IMR-90 (cell line): ENCODE data around the gene B3GLCT. TPM values are rescaled to one million over a fixed set of nuclear protein-coding genes. Genes with fewer than 3 reads are reported as not detected.
A peak's percentile ranks its signal among the peaks of the same experiment; 100 is the strongest.

Source experiments
- ATAC-seq: fragments of 200-7000 bp; cut with Tn5 transposase; 2 replicates; pipeline ENCODE4 v1.9.1; 2020; ENCODE audit warnings: low read depth, mild to moderate bottlenecking, moderate library complexity
- BruUV-seq: library from RNA; stranded (reverse); fragments of 400-500 nt; replicated peaks from 2 replicates; lab custom pipeline; 2021; lab: Mats Ljungman, UMichigan
- CTCF ChIA-PET: fragments of 300-600 bp; formaldehyde crosslinking; extraction: SDS; loops from one replicate; lab custom pipeline; 2021; ENCODE audit warnings: antibody characterized with exemption; lab: Yijun Ruan, JAX
- POLR2A ChIA-PET: fragments of 300-600 bp; sonication (Branson Sonifier 250); formaldehyde crosslinking; loops from one replicate; lab custom pipeline; 2022; ENCODE audit warnings: antibody characterized with exemption; ENCODE audit not compliant: unreplicated experiment; lab: Charles Lee
- DNase-seq: peaks from one replicate; pipeline ENCODE4 v3.0.0; 2013
- H2AFZ ChIP-seq: replicated peaks from 2 replicates; pipeline ENCODE3; 2013; ENCODE audit warnings: low read length, mild to moderate bottlenecking; ENCODE audit not compliant: poor library complexity
- H2AK5ac ChIP-seq: 2 replicates; pipeline ENCODE4 v1.6.1; 2013; ENCODE audit warnings: low read depth, low read length, inconsistent platforms
- H2AK9ac ChIP-seq: replicated peaks from 2 replicates; pipeline ENCODE3; 2013; ENCODE audit warnings: mild to moderate bottlenecking, low read depth, low read length, moderate library complexity; ENCODE audit not compliant: poor library complexity
- H2BK120ac ChIP-seq: 2 replicates; pipeline ENCODE4 v1.6.1; 2013; ENCODE audit warnings: low read depth, low read length, inconsistent platforms
- H2BK15ac ChIP-seq: 3 replicates; pipeline ENCODE4 v1.6.1; 2013; ENCODE audit warnings: low read depth, low read length, inconsistent platforms
- H2BK20ac ChIP-seq: 2 replicates; pipeline ENCODE4 v1.6.1; 2013; ENCODE audit warnings: low read depth, mild to moderate bottlenecking, inconsistent platforms, low read length, moderate library complexity
- H2BK5ac ChIP-seq: 2 replicates; pipeline ENCODE4 v1.6.1; 2013; ENCODE audit warnings: mild to moderate bottlenecking, low read depth, low read length, inconsistent platforms; ENCODE audit not compliant: poor library complexity, severe bottlenecking
- H3K14ac ChIP-seq: replicated peaks from 2 replicates; pipeline ENCODE4 v1.6.1; 2013; ENCODE audit warnings: low read depth, low read length, inconsistent platforms
- H3K18ac ChIP-seq: 2 replicates; pipeline ENCODE4 v1.6.1; 2013; ENCODE audit warnings: low read depth, low read length, control low read depth
- H3K23ac ChIP-seq: 2 replicates; pipeline ENCODE4 v1.6.1; 2013; ENCODE audit warnings: low read depth, low read length, inconsistent platforms
- H3K27ac ChIP-seq: 2 replicates; pipeline ENCODE4 v1.5.1; 2013; ENCODE audit warnings: mild to moderate bottlenecking, control low read depth, low read length; ENCODE audit not compliant: insufficient read depth
- H3K27me3 ChIP-seq: 2 replicates; pipeline ENCODE4 v1.6.1; 2013; ENCODE audit warnings: low read length; ENCODE audit not compliant: control insufficient read depth, insufficient read depth
- H3K36me3 ChIP-seq: 2 replicates; pipeline ENCODE4 v1.6.1; 2013; ENCODE audit warnings: low read length, mixed read lengths; ENCODE audit not compliant: control insufficient read depth, insufficient read depth
- H3K4ac ChIP-seq: 2 replicates; pipeline ENCODE4 v1.6.1; 2013; ENCODE audit warnings: low read depth, low read length, inconsistent platforms
- H3K4me1 ChIP-seq: 2 replicates; pipeline ENCODE4 v1.6.1; 2013; ENCODE audit warnings: low read length, mixed read lengths; ENCODE audit not compliant: control insufficient read depth, insufficient read depth
- H3K4me2 ChIP-seq: 2 replicates; pipeline ENCODE4 v1.6.1; 2013; ENCODE audit warnings: low read depth, mild to moderate bottlenecking, control low read depth, low read length, moderate library complexity
- H3K4me3 ChIP-seq: 2 replicates; pipeline ENCODE4 v1.5.1; 2013; ENCODE audit warnings: low read depth, mild to moderate bottlenecking, control low read depth, low read length, moderate library complexity; ENCODE audit not compliant: insufficient read depth
- H3K56ac ChIP-seq: 2 replicates; pipeline ENCODE4 v1.6.1; 2013; ENCODE audit warnings: low read length, inconsistent platforms; ENCODE audit not compliant: insufficient read depth; ENCODE audit errors: extremely low read depth
- H3K79me1 ChIP-seq, 2 experiments: 2 replicates each; pipeline ENCODE4 v1.6.1; 2013; ENCODE audit warnings: low read length in 2 of 2, inconsistent platforms in 1 of 2, low read depth in 1 of 2
- H3K9ac ChIP-seq: 2 replicates; pipeline ENCODE4 v1.6.1; 2013; ENCODE audit warnings: low read depth, low read length, control low read depth
- H3K9me1 ChIP-seq: 2 replicates; pipeline ENCODE4 v1.6.1; 2013; ENCODE audit warnings: low read length, inconsistent platforms; ENCODE audit not compliant: insufficient read depth
- H3K9me3 ChIP-seq: 2 replicates; pipeline ENCODE4 v1.6.1; 2013; ENCODE audit warnings: low read length; ENCODE audit not compliant: control insufficient read depth, insufficient read depth
- H4K20me1 ChIP-seq: 2 replicates; pipeline ENCODE4 v1.6.1; 2013; ENCODE audit warnings: low read length, inconsistent platforms; ENCODE audit not compliant: insufficient read depth
- H4K5ac ChIP-seq: 2 replicates; pipeline ENCODE4 v1.6.1; 2013; ENCODE audit warnings: mild to moderate bottlenecking, low read depth, low read length, control low read depth
- H4K8ac ChIP-seq, 2 experiments: 2 replicates each; pipeline ENCODE4 v1.6.1; 2013; ENCODE audit warnings: low read depth in 2 of 2, low read length in 2 of 2, control low read depth in 1 of 2, inconsistent platforms in 1 of 2
- H4K91ac ChIP-seq: 2 replicates; pipeline ENCODE4 v1.6.1; 2013; ENCODE audit warnings: low read depth, low read length, inconsistent platforms; ENCODE audit not compliant: insufficient read depth
- BHLHE40 ChIP-seq: fragments of 150-350 bp; IDR thresholded peaks from 2 replicates; pipeline ENCODE4 v1.6.1; 2016; ENCODE audit warnings: mild to moderate bottlenecking, low read depth, low read length
- CEBPB ChIP-seq: IDR thresholded peaks from 2 replicates; pipeline ENCODE4 v1.6.1; 2012; ENCODE audit warnings: low read depth, low read length, improper control_type of control experiment
- CHD1 ChIP-seq: IDR thresholded peaks from 2 replicates; pipeline ENCODE4 v1.6.1; 2012; ENCODE audit warnings: low read depth, low read length, improper control_type of control experiment
- CTCF ChIP-seq: conservative IDR thresholded peaks from 2 replicates; pipeline ENCODE4 v1.5.1; 2012; ENCODE audit warnings: mild to moderate bottlenecking, low read depth, low read length, improper control_type of control experiment
- FOS ChIP-seq: fragments of 150-350 bp; IDR thresholded peaks from 2 replicates; pipeline ENCODE4 v1.6.1; 2016; ENCODE audit warnings: low read depth, low read length
- MAFK ChIP-seq: IDR thresholded peaks from 2 replicates; pipeline ENCODE4 v1.6.1; 2012; ENCODE audit warnings: low read depth, low read length, improper control_type of control experiment
- MAZ ChIP-seq: IDR thresholded peaks from 2 replicates; pipeline ENCODE4 v1.6.1; 2012; ENCODE audit warnings: low read depth, mild to moderate bottlenecking, low read length, improper control_type of control experiment, moderate library complexity, borderline replicate concordance
- MXI1 ChIP-seq: IDR thresholded peaks from 2 replicates; pipeline ENCODE4 v1.6.1; 2012; ENCODE audit warnings: low read depth, mild to moderate bottlenecking, low read length, moderate library complexity, borderline replicate concordance
- POLR2A ChIP-seq: IDR thresholded peaks from 2 replicates; pipeline ENCODE4 v1.6.1; 2012; ENCODE audit warnings: mild to moderate bottlenecking, low read depth, low read length
- SMC3 ChIP-seq: fragments of 150-350 bp; IDR thresholded peaks from 2 replicates; pipeline ENCODE4 v1.6.1; 2016; ENCODE audit warnings: low read depth, mild to moderate bottlenecking, antibody characterized with exemption, low read length, moderate library complexity
- WGBS, 2 experiments: methylation state at CpG; one replicate each; pipeline versions ENCODE4 v1.1.5 to v1.1.7; 2013; ENCODE audit warnings: missing lambda C conversion rate in 2 of 2; ENCODE audit not compliant: insufficient read length in 1 of 2; ENCODE audit errors: extremely low coverage in 2 of 2; 5-methylcytosine and 5-hydroxymethylcytosine counted together
- dilution Hi-C: fragments of 300-500 bp; cut with HindIII; formaldehyde crosslinking; loops from one replicate; pipeline ENCODE4 v1.14.3; 2018; ENCODE audit warnings: low sequenced_read_pairs; ENCODE audit not compliant: unreplicated experiment
- in situ Hi-C: fragments of 300-500 bp; cut with MboI; formaldehyde crosslinking; loops from 3 replicates; pipeline ENCODE4 v1.14.3; 2019; ENCODE audit warnings: low sequenced_read_pairs, inconsistent platforms, mixed read lengths
- intact Hi-C: fragments of 100-400 bp; cut with micrococcal nuclease; formaldehyde crosslinking; loops from 2 replicates; pipeline ENCODE4 v1.10.0; 2022
- polyA plus RNA-seq, 3 experiments: library from polyadenylated mRNA; depleted of rRNA; stranded (reverse); fragments of >200 nt; gene quantifications; 2 replicates each; pipeline ENCODE4 v1.2.3, GENCODE V29; 2012; ENCODE audit warnings: low replicate concordance in 1 of 3
- total RNA-seq: library from RNA; depleted of rRNA; stranded (reverse); fragments of >200 nt; gene quantifications from 2 replicates; pipeline ENCODE4 v1.2.3, GENCODE V29; 2012
- TF ChIP-seq, protein P1 (sequence below): fragments of 150-350 bp; IDR thresholded peaks from 2 replicates; pipeline ENCODE4 v1.6.1; 2016; ENCODE audit warnings: low read depth, mild to moderate bottlenecking, low read length, moderate library complexity, borderline replicate concordance

The B3GLCT gene
- total and polyA plus RNA-seq, 2 of the 4 experiments (the other 2 are of a cell fraction) = 2.0 to 4.5 TPM

- WGBS, 2 experiments = no CpG with 5 or more reads among the region's 1 CpG
- no TSS peak for BruUV-seq
- Histone ChIP-seq H3K4ac (no peak overlapping the region), H3K4me1 (peaks cover 1% of the 10 kb centered on the region; the same call in 1 of the 2 replicates), H4K91ac (no peak overlapping the region), H3K36me3 (no peaks in the 10 kb centered on the region), H2BK120ac (no peak overlapping the region), H3K56ac (no peak overlapping the region), H3K23ac (no peak overlapping the region), H3K27me3 (no peaks in the 10 kb centered on the region), H4K20me1 (no peaks in the 10 kb centered on the region), H2AK5ac (no peak overlapping the region), H3K4me2 (no peak overlapping the region), H3K9me1 (no peaks in the 10 kb centered on the region), H4K8ac (no peak overlapping the region), H3K9ac (no peak overlapping the region), H3K9me3 (no peaks in the 10 kb centered on the region), H3K27ac (no peak overlapping the region), H2BK20ac (no peak overlapping the region), H2BK5ac (no peak overlapping the region), H3K79me1 (peaks cover 0 to 10% of the 10 kb centered on the region in 2 experiments; a peak in 2 of 4 replicates), H2AK9ac (no peak overlapping the region), H3K14ac (no peak overlapping the region), H3K4me3 (no peak overlapping the region), H4K5ac (no peak overlapping the region), H2BK15ac (no peak overlapping the region), H2AFZ (no peak overlapping the region), H3K18ac (no peak overlapping the region)
- DNase-seq (no peak), ATAC-seq (0 out of 2 replicates have a peak, but pooled peaks have one; percentile 21)
- POLR2A ChIA-PET = no interaction called here
- CTCF ChIA-PET = no interaction called here
- intact Hi-C loops = no loop called here
- dilution Hi-C loops = no loop called here
- TF ChIP-seq, protein P1, sequence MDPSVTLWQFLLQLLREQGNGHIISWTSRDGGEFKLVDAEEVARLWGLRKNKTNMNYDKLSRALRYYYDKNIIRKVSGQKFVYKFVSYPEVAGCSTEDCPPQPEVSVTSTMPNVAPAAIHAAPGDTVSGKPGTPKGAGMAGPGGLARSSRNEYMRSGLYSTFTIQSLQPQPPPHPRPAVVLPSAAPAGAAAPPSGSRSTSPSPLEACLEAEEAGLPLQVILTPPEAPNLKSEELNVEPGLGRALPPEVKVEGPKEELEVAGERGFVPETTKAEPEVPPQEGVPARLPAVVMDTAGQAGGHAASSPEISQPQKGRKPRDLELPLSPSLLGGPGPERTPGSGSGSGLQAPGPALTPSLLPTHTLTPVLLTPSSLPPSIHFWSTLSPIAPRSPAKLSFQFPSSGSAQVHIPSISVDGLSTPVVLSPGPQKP = no peak
- TF ChIP-seq MAFK = no peak
- TF ChIP-seq CTCF = no peak
- TF ChIP-seq MAZ = no peak
- TF ChIP-seq FOS = no peak
- TF ChIP-seq CEBPB = no peak
- TF ChIP-seq CHD1 = no peak
- TF ChIP-seq POLR2A = no peak
- no peak for TF ChIP-seq MXI1
- no peak for TF ChIP-seq SMC3
- TF ChIP-seq BHLHE40 = no peak
- in situ Hi-C loops = no loop called here
Observed at GRCh38 chr13:31214435-31214834, 14.7 kb downstream of the B3GLCT start.
